Measurements from ENCODE around the gene RIN3. TPM values are rescaled to one million over a fixed set of nuclear protein-coding genes. Genes with fewer than 3 reads are reported as not detected.

The RIN3 gene
- total RNA-seq, 1 donor from 2014 or later = 4.4 TPM

- no peak for DNase-seq (ENCODE audit: low read depth in 2 of 2)
Measured at GRCh38 chr14:92556255-92556741, 42.7 kb downstream of the RIN3 start.

DNA sequence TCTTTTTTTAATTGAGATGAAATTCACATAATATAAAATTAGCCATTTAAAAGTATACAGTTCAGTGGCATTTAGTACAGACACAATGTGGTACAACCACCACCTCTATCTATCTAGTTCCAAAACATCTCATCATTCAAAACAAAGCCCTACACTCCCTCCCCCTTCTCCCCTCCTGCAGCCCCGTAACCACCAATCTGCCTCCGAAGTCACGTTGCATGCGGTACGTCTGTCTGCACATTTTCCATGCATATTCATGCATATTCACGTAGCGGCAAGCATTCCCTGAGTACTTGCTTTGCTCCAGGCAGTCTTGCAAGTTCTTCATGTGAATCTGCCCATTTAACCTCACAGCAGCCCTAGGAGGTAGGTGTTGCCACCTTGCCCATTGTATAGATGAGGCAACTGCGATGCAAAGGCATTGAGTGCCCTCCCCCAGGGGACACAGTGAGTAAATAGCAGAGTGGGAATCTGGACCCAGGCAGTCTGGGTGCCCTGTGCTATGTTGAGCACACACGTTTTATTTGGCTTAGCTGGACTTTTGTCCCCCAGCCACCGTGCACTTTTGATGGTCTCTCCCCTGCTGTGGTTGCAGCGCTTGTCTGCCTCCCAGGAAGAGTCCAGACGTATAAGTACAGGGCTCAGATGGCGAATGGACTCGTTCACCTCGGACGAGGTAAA is 43.4 kb downstream of the RIN3 start:
- no peak for DNase-seq (ENCODE audit: low read depth in 2 of 2)

GRCh38 chr14:92557544-92557912 is 43.9 kb downstream of the RIN3 start:
- DNase-seq (ENCODE audit: low read depth in 2 of 2) = no peak

DNA sequence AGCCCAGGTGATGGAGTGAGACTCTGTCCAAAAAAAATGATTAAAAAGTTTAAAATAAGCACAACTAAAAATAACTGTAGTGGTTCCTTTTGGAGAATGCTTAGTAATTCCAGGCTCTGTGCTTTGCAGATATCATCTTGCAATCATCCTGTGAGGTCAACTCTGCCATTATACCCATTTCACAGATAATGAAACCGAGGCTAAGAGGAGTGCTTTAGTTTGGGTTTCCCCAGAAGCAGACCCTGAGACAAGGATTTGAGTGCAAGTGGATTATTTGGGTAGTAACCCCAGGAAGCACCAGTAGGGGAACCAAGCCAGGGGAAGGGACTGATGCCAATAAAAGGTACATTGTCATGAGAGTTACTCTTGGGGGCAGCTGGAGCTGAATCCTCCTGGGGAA is 44.7 kb downstream of the RIN3 start:
- no peak for DNase-seq (ENCODE audit: low read depth in 2 of 2)

DNA sequence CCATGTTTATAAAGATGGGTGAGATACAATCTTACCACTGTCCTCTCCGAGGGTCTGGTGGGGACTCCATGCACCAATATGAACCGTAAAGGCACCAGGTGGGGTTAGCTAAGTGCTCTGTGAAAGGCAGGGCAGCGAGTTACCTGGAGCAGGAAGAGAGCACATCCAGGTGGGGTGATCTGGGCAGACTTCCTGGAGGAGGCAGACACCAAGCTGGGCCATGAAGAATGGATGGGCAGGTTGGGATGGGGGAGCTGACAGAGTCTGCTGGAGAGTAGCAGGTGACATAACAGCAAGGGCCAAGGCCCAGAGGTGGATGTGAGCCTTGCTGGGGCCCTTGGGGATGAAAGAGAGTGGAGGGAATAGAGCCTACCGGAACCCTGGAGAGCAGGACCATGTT is 45.9 kb downstream of the RIN3 start:
- no peak for DNase-seq (ENCODE audit: low read depth in 2 of 2)

DNA sequence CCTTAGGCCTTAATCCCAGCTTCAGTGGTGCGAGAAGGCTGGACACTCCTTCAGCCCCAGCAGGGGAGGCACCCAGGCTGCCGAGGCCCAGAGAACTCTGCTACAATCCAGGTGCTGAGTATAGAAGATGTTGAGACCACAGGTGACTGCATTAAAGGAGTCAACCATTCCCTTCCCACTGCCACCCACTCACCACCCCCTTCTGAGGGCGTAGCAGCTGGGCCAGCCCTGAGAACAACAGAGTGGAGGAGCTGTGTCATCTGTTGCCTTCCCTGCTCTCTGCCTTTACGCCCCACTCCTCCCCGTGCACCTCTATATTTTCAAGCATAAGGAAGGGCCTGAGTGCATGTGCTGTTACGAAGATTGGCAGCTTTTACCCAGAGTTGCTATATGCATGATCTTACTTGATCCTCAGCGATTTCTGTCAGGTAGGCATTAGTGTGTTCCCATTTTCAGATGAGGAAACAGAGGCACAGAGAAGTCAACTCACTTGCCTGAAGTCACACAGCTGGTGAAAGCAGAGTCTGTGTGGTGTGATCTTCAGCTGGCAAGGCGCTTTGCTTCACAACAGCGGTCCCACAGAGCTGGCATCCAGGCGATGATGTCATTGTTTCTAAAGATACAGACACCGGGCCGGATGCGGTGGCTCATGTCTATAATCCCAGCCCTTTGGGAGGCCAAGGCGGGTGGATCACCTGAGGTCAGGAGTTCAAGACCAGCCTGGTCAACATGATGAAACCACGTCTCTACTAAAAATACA is 46.7 kb downstream of the RIN3 start:
- DNase-seq (ENCODE audit: low read depth in 2 of 2) = no peak

DNA sequence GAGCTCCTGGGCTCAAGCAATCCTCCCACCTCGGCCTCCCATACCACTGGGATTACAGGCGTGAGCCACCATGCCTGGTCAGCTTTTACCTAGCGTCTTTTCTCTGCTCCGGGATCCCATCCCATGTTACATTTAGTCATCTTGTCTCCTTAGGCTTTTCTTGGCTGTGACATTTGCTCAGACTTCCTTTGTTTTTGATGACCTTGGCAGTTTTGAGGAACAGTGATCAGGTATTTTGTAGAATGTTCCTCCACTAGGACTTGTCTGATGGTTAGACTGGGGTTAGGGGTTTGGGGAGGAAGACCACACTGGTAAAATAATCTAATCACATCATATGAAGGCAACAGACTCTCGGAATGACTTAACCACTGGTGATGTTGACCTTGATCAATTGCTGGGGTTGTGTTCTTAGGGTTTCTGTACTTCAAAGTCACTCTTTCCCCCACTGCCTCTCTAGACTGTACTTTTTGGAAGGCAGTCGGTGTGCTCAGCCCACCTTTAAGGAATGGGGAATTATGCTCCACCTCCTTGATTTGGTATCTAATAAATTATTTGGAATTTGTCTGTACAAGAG is 48.4 kb downstream of the RIN3 start:
- DNase-seq (ENCODE audit: low read depth in 2 of 2) = no peak

DNA sequence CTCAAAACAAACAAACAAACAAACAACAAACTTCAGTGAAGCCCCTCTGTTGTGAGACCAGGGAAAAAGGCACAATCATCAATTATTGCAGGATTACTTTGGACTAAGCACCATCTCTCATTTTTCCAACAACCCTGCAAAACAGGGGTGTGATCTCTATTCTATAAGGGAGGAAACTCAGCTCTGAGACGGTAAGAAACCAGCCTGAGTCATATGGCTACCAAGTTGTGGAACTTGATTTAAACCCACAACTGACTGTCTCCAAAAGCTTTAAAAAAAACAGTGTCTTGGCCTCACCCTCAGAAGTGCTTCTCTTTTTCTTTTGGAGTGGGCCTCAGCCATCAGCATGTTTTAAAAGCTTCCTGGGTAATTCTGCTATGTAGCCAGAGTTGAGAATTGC is 49.8 kb downstream of the RIN3 start:
- no peak for DNase-seq (ENCODE audit: low read depth in 2 of 2)

- DNase-seq (ENCODE audit: low read depth in 2 of 2) = no peak
Measured at GRCh38 chr14:92563765-92564285, 50.2 kb downstream of the RIN3 start.

DNA sequence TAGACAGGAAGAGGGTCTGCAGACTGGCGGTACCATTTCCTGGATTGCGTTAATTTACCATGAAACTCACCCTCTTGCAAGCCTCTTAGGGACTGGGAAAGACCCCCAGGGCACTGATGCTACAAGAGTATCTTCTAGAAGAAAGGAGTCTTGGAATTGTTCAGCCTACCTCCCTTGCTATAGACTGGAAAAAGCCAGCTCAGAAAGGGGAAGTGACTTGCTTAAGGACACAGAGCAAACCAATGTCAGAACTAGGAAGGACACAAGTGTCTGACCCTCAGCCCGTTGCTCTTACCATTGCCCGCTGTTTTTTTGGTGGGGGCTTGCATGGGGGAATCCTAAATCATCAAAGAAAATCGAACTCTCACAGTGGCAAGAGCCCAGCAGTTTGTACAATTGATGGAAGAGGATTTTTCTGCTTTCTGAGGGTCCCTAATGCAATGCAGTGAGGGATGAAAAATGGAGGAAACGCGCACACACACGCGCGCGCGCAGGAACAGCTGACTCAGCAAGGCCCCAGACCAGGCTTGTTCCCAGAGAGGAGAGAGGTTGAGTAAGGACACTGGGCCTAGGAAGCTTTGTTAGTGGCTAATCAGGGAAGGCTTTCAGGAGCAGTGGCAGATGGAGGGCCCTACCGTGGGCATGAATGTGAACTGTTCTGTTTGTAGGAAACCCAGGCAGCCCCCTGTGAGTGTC is 50.9 kb downstream of the RIN3 start:
- DNase-seq (ENCODE audit: low read depth in 2 of 2) = no peak

DNA sequence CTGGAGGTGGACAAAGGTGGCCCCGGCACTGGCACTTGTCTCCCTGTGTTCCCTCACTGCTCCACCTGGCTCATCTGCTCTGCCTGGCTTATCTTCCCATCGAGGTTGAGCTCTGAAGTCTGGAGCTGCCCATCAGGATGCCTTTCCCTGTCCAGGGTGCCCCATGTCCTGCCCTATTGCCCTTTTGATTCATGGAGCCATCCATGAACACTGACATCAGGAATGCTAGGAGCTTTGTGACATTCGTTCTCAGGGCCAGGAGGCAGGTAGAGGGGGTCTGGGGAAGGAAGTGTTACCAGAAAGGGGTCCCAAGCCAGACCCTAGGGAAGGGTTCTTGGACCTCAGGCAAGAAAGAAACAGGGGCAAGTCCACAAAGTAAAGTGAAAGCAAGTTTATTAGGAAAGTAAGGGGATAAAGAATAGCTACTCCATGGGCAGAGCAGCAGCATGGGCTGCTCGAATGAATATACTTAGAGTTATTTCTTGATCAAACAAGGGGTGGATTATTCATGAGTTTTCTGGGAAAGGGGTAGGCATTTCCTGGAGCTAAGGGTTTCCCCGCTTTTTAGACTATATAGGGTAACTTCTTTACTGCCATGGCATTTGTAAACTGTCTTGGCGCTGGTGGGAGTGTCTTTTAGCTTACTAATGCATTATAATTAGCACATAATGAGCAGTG is 51.6 kb downstream of the RIN3 start:
- no peak for DNase-seq (ENCODE audit: low read depth in 2 of 2)

- DNase-seq (ENCODE audit: low read depth in 2 of 2) = no peak
Measured at GRCh38 chr14:92565718-92566115, 52.1 kb downstream of the RIN3 start.

DNA sequence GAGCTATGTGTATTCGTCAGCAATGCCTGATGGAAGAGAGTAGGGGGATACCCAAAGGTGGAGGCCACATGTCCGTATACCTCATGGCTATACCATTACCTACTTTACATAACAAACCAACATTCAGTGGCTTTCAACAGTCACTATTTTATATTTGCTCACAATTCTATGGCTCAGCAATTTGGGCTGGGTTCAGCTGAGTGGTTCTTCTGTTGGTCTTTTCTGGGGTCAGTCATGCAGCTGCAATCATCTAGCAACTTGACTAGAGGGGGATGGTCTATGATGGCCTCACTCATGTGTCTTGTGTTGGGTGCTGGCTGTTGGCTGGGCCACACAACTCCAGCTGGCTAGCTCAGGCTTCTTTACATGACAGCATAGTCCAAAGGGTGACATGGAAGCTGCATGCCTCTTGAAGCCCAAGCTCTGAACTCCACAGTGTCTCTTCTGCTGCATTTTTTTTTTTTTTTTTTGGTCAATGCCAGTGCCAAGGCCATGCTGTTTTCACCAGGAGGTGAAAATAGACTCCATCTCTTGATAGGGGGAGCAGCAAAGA is 53.7 kb downstream of the RIN3 start:
- DNase-seq (ENCODE audit: low read depth in 2 of 2) = no peak

GRCh38 chr14:92568621-92569479 is 55.3 kb downstream of the RIN3 start:
- no peak for DNase-seq (ENCODE audit: low read depth in 2 of 2)

GRCh38 chr14:92570674-92571262 is 57.2 kb downstream of the RIN3 start:
- no peak for DNase-seq (ENCODE audit: low read depth in 2 of 2)

DNA sequence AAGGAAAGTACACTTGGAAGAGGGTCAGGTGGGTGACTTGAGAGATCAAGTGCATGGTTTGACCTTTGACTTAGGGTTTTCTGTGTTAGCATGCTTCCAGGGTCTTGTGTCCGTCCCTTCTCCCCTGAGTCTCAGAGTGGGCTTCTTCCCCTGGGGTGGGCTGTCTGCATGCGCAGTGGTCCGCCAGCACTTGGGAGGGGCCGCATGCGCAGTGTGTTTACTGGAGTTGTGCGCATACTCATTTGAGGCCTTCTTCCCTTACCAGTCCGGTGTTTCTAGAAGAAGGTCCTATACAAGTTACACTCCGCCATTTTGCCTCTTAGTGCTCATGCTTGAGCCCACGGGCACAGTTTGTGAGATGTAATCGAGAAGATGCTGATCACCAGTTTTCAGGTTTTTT is 58.5 kb downstream of the RIN3 start:
- DNase-seq (ENCODE audit: low read depth in 2 of 2) = no peak

DNA sequence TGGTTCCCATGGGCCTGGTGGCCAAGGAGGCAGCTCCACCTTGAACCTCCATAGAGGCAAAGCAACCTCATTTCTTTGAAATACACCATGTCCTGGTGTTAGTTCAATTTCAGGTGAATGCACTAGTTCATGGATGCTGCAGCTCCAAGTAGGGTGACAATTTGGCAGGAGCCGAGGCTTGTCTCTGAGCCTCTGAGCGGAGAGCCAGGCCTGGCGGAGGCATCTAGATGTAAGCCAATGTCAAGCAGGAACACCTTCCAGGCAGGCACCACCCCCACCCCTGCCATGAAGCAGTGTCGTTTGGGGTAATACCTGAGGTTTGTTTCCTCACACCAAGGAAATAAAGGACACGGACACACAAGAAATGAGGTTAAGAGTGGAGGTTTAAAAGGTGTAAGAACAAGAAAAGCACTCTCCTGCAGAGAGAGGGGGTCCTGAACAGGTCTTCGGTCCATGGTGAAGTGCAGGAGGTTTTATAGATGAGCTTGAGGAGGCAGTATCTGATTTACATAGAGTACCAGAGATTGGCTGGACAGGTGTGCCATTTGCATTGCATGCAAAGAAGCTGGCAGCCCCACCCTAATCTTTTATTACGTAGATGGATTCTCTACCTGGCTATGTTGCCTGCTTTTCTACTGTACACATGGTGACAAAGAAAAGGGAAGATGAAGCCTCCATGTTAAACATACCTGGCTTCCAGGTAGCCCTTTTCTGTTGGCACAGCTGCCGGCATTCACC is 60.3 kb downstream of the RIN3 start:
- DNase-seq (ENCODE audit: low read depth in 2 of 2) = no peak

- DNase-seq (ENCODE audit: low read depth in 2 of 2) = no peak
Measured at GRCh38 chr14:92575061-92575747, 61.6 kb downstream of the RIN3 start.
